ENCODE data around the gene USP44.

USP44 gene

DNA sequence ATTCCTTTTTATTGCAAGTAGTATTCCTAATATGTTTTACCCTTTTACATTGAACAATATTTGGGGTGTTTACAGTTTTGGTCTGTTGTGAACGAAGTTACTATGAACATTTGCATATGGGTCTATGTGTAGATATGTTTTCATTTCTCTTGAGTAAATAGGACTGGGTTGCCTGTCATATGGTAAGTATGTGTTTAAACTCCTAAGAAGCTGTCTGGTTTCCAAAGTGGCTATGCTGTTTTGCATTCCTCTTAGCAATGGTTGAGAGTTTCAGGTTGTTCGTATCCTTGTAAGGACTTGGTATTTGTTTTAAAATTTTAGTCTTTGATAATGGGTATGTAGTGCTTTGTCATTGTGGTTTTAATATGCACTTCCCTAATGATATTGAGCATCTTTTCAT, 71.0 kb downstream of the USP44 start:
- H3K4me1 ChIP-seq (ENCODE audit: insufficient read depth, low read length), result peaks cover 44% of the 10 kb centered on the region
- H3K4me3 ChIP-seq (ENCODE audit: low read depth in 1 of 2, low read length in 2 of 2), result no peak overlapping the region
- H3K9ac ChIP-seq (ENCODE audit: low read length), result no peak overlapping the region
- peaks cover 30% of the 10 kb centered on the region for H3K36me3 ChIP-seq (ENCODE audit: insufficient read depth, low read length)
- no peaks in the 10 kb centered on the region for H3K9me3 ChIP-seq (ENCODE audit: low read length)
- H3K27ac ChIP-seq (ENCODE audit: low read depth, low read length), result no peak overlapping the region
- no peaks in the 10 kb centered on the region for H3K27me3 ChIP-seq (ENCODE audit: control insufficient read depth in 1 of 2, insufficient read depth in 2 of 2, low read length in 2 of 2)

DNA sequence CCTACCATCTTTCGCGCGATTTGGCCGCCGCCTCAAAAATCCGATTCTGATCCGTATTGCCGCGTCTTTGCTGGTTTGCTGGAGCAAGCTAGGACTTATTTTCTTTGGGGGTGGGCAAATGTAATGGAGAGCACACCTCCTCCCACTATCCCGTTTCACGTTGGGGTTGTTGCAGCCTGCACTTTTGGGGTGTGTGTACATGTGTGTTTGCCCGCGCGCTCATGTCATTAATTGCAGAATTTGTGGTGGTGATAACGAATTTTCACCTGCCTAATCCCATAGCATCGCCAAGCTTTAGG, 76.7 kb downstream of the USP44 start:
- no peaks in the 10 kb centered on the region for H3K27me3 ChIP-seq (ENCODE audit: control insufficient read depth in 1 of 2, insufficient read depth in 2 of 2, low read length in 2 of 2)
- peak overlapping the region; percentile 86 for H3K27ac ChIP-seq (ENCODE audit: low read depth, low read length)
- peak overlapping the region; percentile 99 for H3K9ac ChIP-seq (ENCODE audit: low read length)
- peaks cover 24% of the 10 kb centered on the region for H3K36me3 ChIP-seq (ENCODE audit: insufficient read depth, low read length)
- no peaks in the 10 kb centered on the region for H3K9me3 ChIP-seq (ENCODE audit: low read length)
- peak overlapping the region; percentile 79 to 100 for H3K4me3 ChIP-seq (ENCODE audit: low read depth in 1 of 2, low read length in 2 of 2)
- H3K4me1 ChIP-seq (ENCODE audit: insufficient read depth, low read length), result peaks cover 27% of the 10 kb centered on the region

DNA sequence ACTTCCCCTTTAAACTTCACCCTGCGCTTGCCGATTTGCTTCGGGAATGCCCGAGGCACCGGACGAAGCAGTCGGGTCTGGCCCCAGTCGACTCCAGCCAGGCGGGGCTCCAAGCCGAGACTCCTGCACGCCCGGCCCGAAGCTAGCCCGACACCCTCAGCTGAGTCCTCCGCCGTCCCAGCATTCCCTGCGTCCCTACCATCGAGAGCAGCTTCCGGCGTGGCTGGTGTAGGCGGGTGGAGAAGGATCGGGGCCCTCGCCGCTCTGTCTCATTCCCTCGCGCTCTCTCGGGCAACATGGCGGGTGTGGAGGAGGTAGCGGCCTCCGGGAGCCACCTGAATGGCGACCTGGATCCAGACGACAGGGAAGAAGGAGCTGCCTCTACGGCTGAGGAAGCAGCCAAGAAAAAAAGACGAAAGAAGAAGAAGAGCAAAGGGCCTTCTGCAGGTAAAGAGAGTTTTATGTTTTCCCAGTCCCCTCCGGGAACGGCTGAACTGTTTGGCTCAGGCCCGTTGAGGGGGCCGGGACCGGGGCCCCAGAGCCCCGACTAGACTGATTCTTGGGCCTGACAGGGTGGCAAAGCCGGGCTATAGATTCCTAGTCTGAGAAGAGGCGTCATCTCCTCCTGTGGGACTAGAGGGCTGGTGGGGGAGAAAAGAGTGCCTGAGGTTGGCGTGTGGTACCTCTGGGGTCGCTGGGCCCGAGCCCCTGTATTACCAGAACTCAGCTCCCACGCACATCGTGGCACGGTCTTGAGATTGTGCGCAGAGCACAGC, 77.2 kb downstream of the USP44 start, which contains the start of gene METAP2:
Gene METAP2, plus strand, starts transcription at position 269 of the 776 bp plus-strand sequence. Its CDS starts 28 bp downstream, at position 297.
- peaks cover 27% of the 10 kb centered on the region for H3K4me1 ChIP-seq (ENCODE audit: insufficient read depth, low read length)
- H3K9me3 ChIP-seq (ENCODE audit: low read length), result no peaks in the 10 kb centered on the region
- peak within 1 kb of the TSS; percentile 79 to 100 for H3K4me3 ChIP-seq (ENCODE audit: low read depth in 1 of 2, low read length in 2 of 2)
- H3K36me3 ChIP-seq (ENCODE audit: insufficient read depth, low read length), result peaks cover 21% of the 10 kb centered on the region
- H3K9ac ChIP-seq (ENCODE audit: low read length), result peak within 1 kb of the TSS; percentile 99
- H3K27ac ChIP-seq (ENCODE audit: low read depth, low read length), result peak within 1 kb of the TSS; percentile 86
- H3K27me3 ChIP-seq (ENCODE audit: control insufficient read depth in 1 of 2, insufficient read depth in 2 of 2, low read length in 2 of 2), result no peaks in the 10 kb centered on the region

DNA sequence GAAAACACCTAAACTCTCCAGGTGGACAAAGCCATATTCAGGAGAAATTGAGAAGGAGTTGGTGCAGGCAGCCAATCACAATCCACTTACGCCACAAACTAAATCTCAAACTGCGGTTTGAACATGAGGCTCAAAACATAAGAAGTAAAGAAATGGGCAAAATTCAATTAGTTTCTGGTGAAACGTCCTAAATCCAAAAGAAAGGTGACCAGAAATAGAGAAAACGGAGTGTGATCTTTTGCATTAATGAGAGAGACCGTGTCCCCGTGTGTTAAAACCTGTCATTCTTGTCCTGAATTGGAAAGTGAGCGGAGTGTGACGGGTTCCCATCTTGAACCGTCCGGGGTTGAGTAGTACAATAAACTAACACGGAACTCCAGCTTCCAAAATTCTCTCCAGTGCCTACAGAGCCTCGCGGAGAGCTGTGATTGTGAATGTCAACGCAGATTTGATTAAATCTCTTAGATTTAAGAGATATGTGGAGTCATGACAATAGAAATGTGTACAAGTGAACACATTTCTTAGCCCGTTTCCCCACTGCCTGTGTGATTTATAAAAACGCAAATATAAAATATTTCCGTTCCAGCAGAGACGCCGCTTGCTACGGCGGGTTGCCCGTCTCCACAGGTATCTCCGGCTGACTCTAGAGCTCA, 77.9 kb downstream of the USP44 start:
- no peaks in the 10 kb centered on the region for H3K27me3 ChIP-seq (ENCODE audit: control insufficient read depth in 1 of 2, insufficient read depth in 2 of 2, low read length in 2 of 2)
- H3K36me3 ChIP-seq (ENCODE audit: insufficient read depth, low read length), result peaks cover 15% of the 10 kb centered on the region
- peak overlapping the region; percentile 86 for H3K27ac ChIP-seq (ENCODE audit: low read depth, low read length)
- peak overlapping the region; percentile 18 to 100 for H3K4me3 ChIP-seq (ENCODE audit: low read depth in 1 of 2, low read length in 2 of 2)
- H3K9ac ChIP-seq (ENCODE audit: low read length), result peak overlapping the region; percentile 99
- H3K9me3 ChIP-seq (ENCODE audit: low read length), result no peaks in the 10 kb centered on the region
- H3K4me1 ChIP-seq (ENCODE audit: insufficient read depth, low read length), result peaks cover 27% of the 10 kb centered on the region

DNA sequence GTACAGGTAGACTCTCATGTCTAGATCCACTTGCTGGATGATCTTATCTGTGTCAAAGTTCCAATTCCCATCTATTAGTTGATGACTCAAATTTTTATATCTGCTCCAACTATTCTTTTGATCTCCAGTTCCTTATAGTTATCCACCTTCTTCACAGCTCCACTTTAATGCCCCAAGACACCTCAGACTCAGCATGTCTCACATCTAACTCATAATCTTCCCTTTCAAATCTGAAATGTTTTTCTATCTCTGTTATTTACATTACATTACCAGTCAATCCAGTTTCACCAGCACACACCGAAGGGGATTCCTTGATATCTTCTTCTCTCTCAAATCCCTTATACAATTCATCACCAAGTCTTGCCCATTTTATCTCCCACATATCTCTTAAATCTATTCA, 81.0 kb downstream of the USP44 start:
- Histone ChIP-seq H3K27me3 (ENCODE audit: control insufficient read depth in 1 of 2, insufficient read depth in 2 of 2, low read length in 2 of 2) (no peaks in the 10 kb centered on the region), H3K4me3 (ENCODE audit: low read depth in 1 of 2, low read length in 2 of 2) (no peak overlapping the region), H3K9me3 (ENCODE audit: low read length) (no peaks in the 10 kb centered on the region), H3K9ac (ENCODE audit: low read length) (no peak overlapping the region), H3K27ac (ENCODE audit: low read depth, low read length) (no peak overlapping the region), H3K4me1 (ENCODE audit: insufficient read depth, low read length) (peaks cover 11% of the 10 kb centered on the region), H3K36me3 (ENCODE audit: insufficient read depth, low read length) (no peaks in the 10 kb centered on the region)

Data from muscle layer of colon (tissue), 2 donors.